RKO (cell line): Measurements from ENCODE around the gene TCEA2.

ENCODE experiments used
- DNase-seq: peaks from one replicate; pipeline ENCODE4 v3.0.0-alpha.2; 2016; ENCODE audit warnings: low spot score

TCEA2 gene

DNA sequence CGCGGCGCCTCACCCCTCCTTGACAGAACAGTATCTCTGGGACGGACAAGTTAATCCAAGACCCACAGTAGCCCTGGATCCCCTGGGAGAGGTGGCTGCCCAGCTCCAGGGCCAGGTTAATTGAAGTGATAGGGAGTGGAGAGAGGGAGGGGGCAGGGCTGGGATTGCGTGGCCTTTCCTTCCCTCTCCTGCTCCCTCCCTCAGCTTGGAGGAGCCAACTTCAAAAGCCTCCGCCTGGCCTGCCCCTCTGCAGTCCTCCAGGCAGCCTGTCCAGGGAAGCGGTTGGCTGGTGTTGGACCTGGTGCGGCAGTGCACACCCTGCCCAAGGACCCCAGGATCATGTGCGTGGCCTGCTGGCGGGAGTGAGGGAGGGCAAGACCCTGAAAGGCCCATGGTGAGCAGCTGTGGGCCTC is 27.1 kb upstream of the TCEA2 start, which contains the start of gene C20orf204:
Gene C20orf204, plus strand, starts transcription at position 250 of the 413 bp plus-strand sequence. Its CDS starts 142 bp downstream, at position 392.
- no peak for DNase-seq

DNA sequence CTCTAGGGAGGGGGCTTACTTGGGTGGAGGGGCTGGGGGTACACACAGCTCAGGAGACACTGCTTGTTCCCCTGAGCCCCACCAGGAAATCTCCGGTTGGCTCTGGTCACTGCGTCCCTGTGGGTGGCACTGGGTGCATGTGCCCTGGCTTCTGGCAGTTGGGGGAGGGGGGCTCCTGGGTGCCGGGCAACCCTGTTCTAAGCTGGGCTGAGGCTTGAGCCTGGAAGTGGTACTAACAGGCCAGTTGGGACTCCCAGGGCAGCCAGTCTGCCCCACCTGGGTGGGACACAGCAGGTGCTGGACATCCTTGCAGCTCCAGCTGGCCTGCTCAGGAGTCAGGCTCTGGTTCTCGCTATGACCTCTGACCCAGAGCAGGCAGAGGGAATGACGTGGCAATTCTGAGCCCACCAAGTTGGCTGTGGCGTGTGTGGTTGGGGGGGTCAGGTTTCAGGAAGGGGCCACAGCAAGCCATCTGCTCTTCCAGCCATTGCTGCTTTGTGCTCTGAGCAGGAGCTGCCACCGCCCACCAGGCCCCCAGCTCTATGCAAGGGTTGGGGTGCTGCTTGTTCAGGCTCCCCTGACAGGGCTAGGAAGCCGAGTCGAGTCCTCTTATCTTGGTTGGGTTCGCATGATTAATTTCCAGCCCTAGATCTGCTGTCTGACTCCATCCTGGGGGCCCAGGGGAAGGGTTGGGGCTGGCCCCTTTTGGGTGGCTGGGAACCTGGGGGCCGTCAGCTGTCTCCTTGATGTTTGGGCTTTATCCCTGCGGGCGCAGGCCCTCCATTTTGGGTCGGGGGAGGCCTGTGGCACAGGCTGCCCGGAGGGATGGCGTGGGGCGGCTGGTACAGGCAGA is 26.4 kb upstream of the TCEA2 start:
- no peak for DNase-seq

GRCh38 chr20:64037199-64037497 is 25.9 kb upstream of the TCEA2 start:
- DNase-seq, result no peak

DNA sequence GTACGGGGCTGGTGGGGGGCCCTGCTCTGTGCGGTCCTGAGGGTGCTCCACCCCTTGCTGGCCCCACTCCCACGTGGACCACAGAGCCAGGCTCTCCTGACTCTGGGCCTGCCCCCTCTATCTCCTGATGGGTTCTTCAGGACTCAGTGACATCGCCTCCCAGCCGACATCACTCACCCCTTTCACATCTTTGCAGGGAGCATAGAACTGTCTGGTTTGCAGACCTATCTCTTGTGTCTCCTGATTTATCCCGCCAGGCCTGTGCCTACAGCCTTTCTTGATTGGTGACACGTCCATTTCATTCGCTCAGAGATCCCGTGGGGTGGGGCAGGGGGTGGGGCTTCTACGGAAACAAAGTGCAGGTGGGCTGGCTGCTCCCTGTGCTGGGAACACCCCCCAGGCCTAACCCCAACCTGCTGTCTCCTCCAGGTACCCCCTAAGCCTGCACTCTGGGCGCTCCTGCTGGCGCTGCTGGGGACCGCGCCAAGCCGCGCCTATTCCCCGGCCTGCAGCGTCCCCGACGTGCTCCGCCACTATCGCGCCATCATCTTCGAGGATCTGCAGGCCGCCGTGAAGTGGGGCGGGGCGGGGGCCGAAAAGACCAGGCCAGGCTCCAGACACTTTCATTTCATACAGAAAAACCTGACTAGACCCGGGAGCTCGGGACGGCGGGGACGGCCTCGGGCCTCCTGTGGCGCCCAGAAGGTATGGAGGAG is 25.3 kb upstream of the TCEA2 start:
- peak; percentile 23 for DNase-seq

DNA sequence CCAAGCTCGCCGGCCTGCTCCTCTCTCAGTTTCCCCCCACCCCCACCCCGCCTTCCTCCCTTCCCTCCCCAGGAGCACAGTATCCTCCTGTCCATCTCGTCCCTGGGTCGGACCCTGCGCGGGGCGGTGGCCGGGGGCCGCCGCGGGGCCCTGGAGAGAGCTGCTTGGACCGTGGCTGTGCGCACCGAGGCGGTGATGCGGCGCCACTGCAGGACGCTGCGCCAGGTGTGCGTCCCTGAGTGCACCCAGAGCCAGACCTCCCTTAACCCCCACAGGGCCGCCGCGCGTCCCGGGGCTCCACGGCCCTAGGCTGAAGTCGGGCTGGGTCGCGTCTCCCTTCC is 24.8 kb upstream of the TCEA2 start:
- no peak for DNase-seq

- DNase-seq, result peak; percentile 38
Observed at GRCh38 chr20:64038565-64039292, 24.3 kb upstream of the TCEA2 start.

DNA sequence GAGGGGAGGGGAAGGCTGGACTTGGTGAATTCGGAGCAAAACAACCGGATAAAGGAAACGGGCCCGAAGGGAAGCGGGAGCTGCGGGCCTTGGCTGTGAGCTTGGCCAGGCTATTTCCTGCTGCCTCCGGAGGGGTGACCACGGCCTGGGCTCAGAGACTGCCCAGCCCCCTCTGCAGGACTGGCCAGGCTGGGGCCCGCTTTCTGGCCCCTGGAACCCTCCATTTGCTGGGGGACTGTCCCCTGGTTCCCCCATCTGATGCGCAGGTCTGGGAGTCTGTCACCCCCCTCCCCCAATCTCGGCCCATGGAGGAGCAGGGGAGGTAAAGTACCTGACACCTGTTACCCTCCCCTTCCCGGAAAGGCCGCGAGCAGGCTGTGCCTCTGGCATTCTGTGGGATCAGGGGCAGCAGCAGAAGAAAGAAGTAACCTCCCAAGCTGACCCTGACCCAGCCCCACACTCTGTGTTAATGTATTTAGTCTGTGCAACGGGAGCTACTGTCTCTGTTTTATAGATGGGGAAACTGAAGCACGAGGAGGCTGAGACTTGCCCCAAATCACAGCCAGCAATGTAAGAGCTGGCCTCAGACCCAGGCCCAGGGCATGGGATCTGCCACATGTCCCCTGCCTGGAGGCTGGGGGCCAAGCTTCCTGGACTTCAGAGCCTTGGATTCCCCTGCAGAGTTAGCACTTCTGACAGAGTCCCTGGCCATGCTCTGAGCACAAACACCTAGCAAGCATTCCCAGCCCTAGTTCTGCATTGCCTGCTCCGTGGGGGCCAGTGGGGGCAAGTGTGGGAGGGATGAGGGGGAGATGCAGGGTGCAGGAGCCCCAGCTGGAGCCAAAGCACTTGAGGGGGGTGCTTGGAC is 23.5 kb upstream of the TCEA2 start:
- no peak for DNase-seq

DNA sequence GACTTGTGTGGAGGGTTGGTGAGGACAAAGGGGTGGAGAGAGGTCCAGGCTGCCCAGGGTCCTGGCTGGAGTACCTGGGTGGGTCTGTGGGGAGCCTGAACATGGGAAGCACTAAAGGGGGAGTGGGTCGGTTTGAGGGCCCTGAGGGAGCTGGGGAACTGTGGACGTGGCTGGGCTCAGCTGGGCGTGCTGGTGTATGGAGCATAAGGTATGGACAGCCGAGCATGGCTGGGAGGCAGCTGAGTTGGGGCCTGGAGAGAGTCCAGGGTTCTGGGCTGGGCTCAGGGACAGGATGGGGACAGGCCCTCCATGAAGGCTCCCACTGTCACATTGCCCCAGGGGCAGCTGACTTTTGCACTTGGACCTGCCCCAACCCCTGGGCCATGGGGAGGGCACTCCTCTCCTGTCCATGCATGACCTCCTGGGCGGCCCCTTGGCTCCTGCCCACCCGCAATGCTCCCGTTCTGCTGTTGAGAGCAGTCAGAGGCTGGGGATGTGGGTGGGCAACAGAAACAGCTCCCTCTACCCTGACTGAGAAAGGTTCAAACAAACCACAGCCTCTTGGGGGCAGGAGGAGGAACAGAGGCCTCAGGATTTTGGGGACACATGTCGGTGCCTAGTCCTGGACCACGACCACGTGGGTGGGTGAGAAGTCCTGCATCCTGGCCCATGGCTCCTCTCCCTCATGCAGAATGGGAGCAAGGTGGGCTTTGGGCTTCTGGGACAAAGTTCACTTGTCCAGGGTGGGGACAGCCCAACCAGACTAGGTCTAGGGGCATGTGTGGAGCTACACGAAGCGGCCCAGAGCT is 22.6 kb upstream of the TCEA2 start:
- DNase-seq, result no peak

DNA sequence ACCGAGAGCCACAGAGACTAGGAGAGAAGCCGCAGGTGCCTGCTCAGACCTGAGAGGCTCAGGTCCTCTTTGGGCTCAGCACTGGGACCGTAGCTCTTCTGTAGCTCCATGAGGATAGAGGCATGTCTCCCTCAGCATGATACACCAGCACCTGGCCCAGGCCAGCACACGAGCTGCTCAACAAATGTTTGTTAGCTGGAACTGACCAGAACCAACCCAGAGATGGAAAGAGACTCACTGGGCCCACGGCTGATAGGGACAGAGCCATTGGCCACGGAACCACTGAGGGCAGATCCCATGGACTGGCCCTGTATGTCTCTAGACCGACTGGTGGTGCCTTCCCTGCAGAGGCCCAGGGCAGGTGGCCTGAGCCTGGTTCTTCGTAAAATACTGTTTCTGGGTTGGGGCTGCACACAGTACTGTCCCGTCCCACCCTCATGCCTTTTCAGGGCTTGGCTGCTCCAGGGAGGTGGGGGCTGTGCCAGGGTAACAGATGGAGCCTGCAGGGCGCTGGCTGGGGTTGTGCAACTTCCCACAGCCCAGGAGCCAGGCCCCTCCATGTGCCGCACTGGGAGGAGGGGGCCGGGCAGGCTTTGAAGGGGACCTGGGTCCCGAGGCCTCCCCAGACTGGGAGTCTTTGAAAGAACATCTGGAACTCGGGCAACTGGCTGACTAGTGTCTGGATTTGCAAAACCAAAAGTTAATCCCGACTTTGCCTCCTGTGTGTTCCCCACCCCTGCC is 21.8 kb upstream of the TCEA2 start:
- DNase-seq, result no peak

GRCh38 chr20:64041781-64042053 is 21.3 kb upstream of the TCEA2 start:
- DNase-seq, result no peak

DNA sequence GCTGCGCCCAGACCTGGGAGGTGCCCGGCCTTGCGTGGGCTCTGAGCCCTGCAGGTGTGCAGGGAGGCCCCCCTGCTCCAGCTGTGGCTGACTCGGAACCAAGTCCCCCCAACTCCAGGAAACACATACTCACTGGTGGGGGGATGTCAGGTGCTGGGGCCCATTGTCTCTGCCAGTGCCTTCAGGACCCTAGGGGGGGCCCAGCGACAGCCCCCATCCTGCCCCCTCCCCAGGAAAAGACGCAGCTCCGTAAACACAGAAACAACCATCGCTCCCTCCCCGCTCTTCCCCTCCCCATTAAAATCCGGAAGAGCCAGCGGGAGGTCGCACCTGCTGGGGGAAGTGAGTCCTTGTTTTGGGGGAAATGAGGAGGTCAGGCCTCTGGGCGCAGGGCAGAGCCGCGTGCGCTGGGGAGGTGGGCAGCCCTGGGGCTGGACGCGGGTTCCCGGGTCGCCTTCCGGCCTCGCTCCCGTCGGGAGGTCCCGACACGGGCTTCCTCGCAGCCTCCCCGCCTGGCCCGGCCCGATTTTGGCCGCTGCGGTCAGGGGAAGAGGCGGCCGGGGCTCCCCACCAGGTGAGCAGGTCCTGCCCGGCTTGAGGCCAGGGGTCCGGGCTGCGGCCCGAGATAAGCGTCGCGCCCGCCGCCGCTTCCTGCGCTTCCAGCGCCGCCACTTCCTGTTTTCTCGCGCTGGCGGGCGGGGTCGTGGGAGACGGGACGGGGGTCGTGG is 20.8 kb upstream of the TCEA2 start:
- DNase-seq, result no peak

DNA sequence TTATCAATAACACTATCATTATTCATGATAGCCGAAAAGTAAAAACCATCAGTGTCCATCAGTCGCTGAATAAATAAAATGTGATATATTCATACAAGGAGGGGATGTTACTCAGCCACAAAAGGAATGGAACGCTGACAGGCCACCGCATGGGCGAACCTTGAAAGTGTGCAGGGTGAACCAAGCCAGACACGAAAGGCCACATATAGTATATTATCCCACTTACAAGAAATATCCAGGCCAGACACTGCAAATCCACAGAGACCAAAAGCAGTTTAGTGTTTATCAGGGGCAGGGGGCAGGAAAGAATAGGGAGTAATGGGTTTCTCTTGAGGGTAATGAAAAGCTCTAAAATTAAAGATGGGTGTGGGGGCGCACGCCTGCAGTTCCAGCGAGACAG is 19.2 kb upstream of the TCEA2 start:
- no peak for DNase-seq

GRCh38 chr20:64044484-64045247 is 18.3 kb upstream of the TCEA2 start:
- peak; percentile 51 for DNase-seq

- no peak for DNase-seq
Observed at GRCh38 chr20:64045346-64046011, 17.5 kb upstream of the TCEA2 start.

DNA sequence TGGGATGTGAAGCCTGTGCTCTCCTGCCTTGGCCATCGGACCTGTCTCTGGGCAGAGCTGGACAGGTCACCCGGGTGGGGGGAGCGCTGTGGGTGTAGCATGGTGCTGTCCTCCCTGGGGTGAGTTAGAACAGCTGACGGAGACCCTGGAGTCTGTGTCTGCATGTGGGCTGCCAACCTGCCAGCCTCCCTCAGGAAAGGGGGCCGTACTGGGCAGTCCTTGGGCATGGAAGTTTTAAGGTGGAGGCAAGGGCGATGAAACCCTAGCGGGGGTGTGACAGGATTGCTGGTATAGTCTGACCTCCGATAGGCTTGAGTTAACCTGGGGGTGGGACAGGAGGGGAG is 16.0 kb upstream of the TCEA2 start:
- DNase-seq, result no peak

- no peak for DNase-seq
Observed at GRCh38 chr20:64047968-64048401, 15.0 kb upstream of the TCEA2 start.

- DNase-seq, result no peak
Observed at GRCh38 chr20:64048402-64049044, 14.5 kb upstream of the TCEA2 start.
